ENCODE data around the gene NLRX1. TPM values are rescaled to one million over a fixed set of nuclear protein-coding genes. Genes with fewer than 3 reads are reported as not detected.

Gene NLRX1
- total RNA-seq, 1 experiment from 2014 or later, result 21.4 TPM

DNA sequence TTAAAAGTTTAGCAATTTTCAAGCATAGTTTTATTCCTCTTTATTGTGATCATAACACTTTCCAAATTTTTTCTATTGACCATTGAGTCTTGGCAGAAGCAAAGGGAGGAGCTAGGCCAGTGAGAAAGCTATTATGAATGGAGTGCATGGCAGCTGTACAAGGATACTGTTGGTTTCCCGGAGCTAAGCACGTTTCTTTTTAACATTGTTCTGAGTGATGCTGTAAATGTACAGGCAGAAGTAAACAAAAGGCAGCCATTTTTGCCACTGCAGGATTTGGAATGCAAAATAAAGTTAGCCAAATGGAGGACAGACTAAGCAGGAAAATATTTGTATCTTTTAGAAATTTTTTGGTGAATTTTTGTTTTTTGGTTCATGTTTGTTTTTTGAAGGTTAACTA is 53.8 kb downstream of the NLRX1 start:
- Histone ChIP-seq H3K27me3 (ENCODE audit: insufficient read depth, low read length) (no peaks in the 10 kb centered on the region), H3K4me1 (ENCODE audit: control insufficient read depth in 1 of 2, insufficient read depth in 2 of 2, low read length in 2 of 2) (peaks cover 20 to 27% of the 10 kb centered on the region in 2 experiments), H3K27ac (ENCODE audit: low read depth, low read length) (no peak overlapping the region), H3K79me2 (ENCODE audit: insufficient read depth, low read length) (peaks cover 72% of the 10 kb centered on the region), H3K4me3 (replicated peaks in 1 of 2; ENCODE audit: low read depth in 1 of 2, low read length in 2 of 2) (no peak overlapping the region), H3K9me3 (ENCODE audit: control insufficient read depth in 1 of 2, insufficient read depth in 1 of 2, low read depth in 1 of 2, low read length in 2 of 2) (no peaks in the 10 kb centered on the region), H3K36me3 (ENCODE audit: control insufficient read depth in 1 of 2, insufficient read depth in 2 of 2, low read length in 2 of 2) (no peaks in the 10 kb centered on the region), H3K9me2 (ENCODE audit: insufficient read depth) (no peaks in the 10 kb centered on the region), H2AFZ (ENCODE audit: low read depth, low read length, poor library complexity, severe bottlenecking) (no peak overlapping the region), H3K9ac (ENCODE audit: low read length) (no peak overlapping the region), H3K4me2 (ENCODE audit: low read length) (no peak overlapping the region), H4K20me1 (ENCODE audit: insufficient read depth) (no peaks in the 10 kb centered on the region)
- ATAC-seq (no peak), DNase-seq (ENCODE audit: low read depth, low spot score) (no peak)
- ChIA-PET RAD21 (ENCODE audit: low non-redundant PET in 1 of 2, low total read pairs in 2 of 2, uncharacterized antibody in 2 of 2, unreplicated experiment in 2 of 2) (no interaction called here), POLR2A (no interaction called here), CTCF (no interaction called here)
- intact Hi-C loops (cut with micrococcal nuclease), result no loop called here
- TF ChIP-seq EGR1 (IDR thresholded peaks at IDR 0.05; ENCODE audit: low read depth), result no peak
- no peak for TF ChIP-seq ZNF274 (IDR thresholded peaks at IDR 0.05; ENCODE audit: low read depth, low read length)
- no TSS peak for BruUV-seq (replicated peaks)

DNA sequence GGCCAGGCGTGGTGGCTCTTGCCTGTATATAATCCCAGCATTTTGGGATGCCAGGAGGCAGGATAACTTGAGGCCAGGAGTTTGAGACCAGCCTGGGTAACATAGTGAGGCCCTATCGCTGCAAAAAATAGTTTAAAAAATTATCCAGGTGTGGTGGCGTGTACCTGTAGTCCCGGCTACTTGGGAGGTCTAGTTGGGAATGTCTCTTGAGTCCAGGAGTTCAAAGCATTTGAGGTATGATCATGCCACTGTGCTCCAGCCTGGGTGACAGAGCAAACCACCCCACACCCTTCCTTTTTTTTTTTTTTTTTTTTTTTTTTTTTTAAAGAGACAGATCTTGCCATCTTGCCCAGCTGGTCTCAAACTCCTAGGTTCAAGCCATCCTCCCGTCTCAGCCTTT is 54.4 kb downstream of the NLRX1 start:
- no peak overlapping the region for H3K4me2 ChIP-seq (ENCODE audit: low read length)
- no peak overlapping the region for H3K4me3 ChIP-seq (replicated peaks in 1 of 2; ENCODE audit: low read depth in 1 of 2, low read length in 2 of 2)
- ChIA-PET POLR2A (no interaction called here), CTCF (no interaction called here), RAD21 (ENCODE audit: low non-redundant PET in 1 of 2, low total read pairs in 2 of 2, uncharacterized antibody in 2 of 2, unreplicated experiment in 2 of 2) (no interaction called here)
- H3K27ac ChIP-seq (ENCODE audit: low read depth, low read length), result no peak overlapping the region
- no peak overlapping the region for H3K9ac ChIP-seq (ENCODE audit: low read length)
- H3K4me1 ChIP-seq (ENCODE audit: control insufficient read depth in 1 of 2, insufficient read depth in 2 of 2, low read length in 2 of 2), result peaks cover 15 to 21% of the 10 kb centered on the region in 2 experiments
- DNase-seq (ENCODE audit: low read depth, low spot score), result no peak
- BruUV-seq (replicated peaks), result no TSS peak
- no peaks in the 10 kb centered on the region for H4K20me1 ChIP-seq (ENCODE audit: insufficient read depth)
- no peak for ATAC-seq
- no peaks in the 10 kb centered on the region for H3K27me3 ChIP-seq (ENCODE audit: insufficient read depth, low read length)
- no peaks in the 10 kb centered on the region for H3K9me2 ChIP-seq (ENCODE audit: insufficient read depth)
- no peak overlapping the region for H2AFZ ChIP-seq (ENCODE audit: low read depth, low read length, poor library complexity, severe bottlenecking)
- H3K79me2 ChIP-seq (ENCODE audit: insufficient read depth, low read length), result peaks cover 71% of the 10 kb centered on the region
- no peaks in the 10 kb centered on the region for H3K36me3 ChIP-seq (ENCODE audit: control insufficient read depth in 1 of 2, insufficient read depth in 2 of 2, low read length in 2 of 2)
- no peak for TF ChIP-seq FOSL1 (IDR thresholded peaks at IDR 0.05; ENCODE audit: low read depth)
- TF ChIP-seq EZH2 (IDR thresholded peaks at IDR 0.05), result no peak
- TF ChIP-seq, protein P1, sequence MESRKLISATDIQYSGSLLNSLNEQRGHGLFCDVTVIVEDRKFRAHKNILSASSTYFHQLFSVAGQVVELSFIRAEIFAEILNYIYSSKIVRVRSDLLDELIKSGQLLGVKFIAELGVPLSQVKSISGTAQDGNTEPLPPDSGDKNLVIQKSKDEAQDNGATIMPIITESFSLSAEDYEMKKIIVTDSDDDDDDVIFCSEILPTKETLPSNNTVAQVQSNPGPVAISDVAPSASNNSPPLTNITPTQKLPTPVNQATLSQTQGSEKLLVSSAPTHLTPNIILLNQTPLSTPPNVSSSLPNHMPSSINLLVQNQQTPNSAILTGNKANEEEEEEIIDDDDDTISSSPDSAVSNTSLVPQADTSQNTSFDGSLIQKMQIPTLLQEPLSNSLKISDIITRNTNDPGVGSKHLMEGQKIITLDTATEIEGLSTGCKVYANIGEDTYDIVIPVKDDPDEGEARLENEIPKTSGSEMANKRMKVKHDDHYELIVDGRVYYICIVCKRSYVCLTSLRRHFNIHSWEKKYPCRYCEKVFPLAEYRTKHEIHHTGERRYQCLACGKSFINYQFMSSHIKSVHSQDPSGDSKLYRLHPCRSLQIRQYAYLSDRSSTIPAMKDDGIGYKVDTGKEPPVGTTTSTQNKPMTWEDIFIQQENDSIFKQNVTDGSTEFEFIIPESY (IDR thresholded peaks at IDR 0.05; ENCODE audit: extremely low read depth, insufficient replicate concordance, low read length), result no peak
- H3K9me3 ChIP-seq (ENCODE audit: control insufficient read depth in 1 of 2, insufficient read depth in 1 of 2, low read depth in 1 of 2, low read length in 2 of 2), result no peaks in the 10 kb centered on the region
- intact Hi-C loops (cut with micrococcal nuclease), result no loop called here

All from HCT116 (cell line).